LHCN-M2 (cell line): Measurements from ENCODE around the gene ARID1B. TPM values are rescaled to one million over a fixed set of nuclear protein-coding genes. Genes with fewer than 3 reads are reported as not detected.

Experiments used
- DNase-seq: peaks from one replicate; pipeline ENCODE4 v3.0.0-alpha.2; 2012; ENCODE audit warnings: low read depth
- total RNA-seq: library from RNA; depleted of rRNA; stranded (reverse); fragments of >200 nt; gene quantifications from 2 replicates; pipeline ENCODE4 v1.2.3, GENCODE V29; 2014

ARID1B gene
- total RNA-seq, 1 experiment from 2014 or later = 19.0 TPM

DNA sequence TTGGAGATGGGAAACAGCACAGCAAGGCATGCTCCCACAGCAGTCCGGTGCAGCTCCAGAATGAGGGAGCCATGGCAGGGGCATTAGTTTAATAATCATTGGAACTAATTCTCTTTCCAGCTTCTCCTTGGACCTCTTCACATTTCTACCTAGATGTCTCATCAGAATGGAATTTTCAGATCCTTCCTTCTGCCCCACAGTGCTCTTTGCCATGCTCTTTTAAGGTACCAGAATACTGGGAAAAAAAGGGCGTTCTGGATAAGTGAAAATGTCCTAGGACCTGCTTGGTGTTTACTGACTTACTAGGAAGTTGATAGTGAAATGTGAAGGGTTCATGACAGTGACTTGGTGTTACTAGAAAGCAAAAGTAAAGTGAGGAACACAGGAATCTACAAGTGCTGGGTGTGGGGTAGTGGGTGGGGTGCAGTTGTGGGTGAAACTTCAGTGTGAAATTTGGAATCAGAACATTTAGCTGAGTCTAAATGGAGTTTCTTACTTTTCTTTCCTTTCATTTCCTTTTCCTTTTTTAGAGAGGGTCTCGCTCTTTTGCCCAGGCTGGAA, 207.1 kb downstream of the ARID1B start:
- no peak for DNase-seq

DNA sequence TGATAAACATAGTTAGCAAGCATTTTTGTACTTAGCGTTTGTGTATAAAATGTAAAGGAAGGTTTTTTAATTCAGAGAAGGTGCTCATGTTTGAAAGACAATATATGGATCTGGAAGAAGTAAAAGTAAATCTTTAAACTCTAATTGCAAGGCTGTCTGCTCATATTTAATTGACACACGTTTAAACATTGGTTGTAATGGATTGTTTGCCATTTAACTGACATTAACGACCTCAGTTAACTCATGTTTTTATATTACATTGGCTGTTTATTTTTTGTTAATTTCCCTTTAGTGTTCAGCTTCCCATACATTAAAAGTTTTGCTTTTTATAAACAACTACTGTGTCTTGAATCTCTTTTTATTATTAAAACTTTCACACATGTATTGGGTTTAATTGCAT, 208.1 kb downstream of the ARID1B start:
- DNase-seq = no peak

DNA sequence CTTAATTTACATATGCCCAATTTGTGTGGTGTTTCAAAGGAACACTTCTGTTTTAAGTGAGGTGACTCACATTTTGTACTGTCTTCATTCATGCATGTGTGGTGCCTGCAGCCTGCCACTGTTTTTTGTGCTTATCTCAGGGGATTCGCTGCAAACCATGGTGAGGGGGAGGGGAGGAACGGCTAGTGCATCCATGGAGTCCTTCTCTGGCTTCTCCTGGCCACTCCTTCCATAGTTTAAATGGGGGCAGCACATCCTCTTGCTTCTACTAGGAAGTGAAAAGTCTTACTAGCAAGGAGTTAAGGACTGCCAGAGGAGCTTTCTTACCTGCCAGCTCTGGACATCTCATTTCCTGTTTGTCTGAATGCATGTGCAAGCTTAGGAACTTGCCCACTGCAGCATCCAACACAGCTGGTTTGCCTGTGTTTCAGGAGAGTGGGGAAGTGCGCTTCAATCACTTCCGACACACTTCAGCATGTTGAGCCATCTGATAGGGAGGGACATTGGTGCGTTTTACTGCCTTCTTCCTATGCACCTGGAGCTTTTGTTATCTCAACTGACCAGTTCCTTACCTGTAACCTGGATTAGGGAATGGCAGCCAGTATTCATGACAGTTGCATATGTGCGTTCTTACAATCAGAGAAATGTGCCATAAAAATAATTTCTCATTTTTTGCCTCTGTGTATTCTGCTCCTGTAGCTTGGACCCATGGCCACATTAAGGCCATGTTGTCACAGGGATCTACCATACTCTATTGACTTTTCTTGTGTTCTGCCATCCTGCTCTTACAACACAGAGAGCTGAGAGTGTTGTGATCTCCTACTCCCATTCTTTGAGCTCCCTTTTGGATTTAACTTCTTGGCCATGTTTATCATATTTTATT, 211.3 kb downstream of the ARID1B start:
- DNase-seq = peak; percentile 44

DNA sequence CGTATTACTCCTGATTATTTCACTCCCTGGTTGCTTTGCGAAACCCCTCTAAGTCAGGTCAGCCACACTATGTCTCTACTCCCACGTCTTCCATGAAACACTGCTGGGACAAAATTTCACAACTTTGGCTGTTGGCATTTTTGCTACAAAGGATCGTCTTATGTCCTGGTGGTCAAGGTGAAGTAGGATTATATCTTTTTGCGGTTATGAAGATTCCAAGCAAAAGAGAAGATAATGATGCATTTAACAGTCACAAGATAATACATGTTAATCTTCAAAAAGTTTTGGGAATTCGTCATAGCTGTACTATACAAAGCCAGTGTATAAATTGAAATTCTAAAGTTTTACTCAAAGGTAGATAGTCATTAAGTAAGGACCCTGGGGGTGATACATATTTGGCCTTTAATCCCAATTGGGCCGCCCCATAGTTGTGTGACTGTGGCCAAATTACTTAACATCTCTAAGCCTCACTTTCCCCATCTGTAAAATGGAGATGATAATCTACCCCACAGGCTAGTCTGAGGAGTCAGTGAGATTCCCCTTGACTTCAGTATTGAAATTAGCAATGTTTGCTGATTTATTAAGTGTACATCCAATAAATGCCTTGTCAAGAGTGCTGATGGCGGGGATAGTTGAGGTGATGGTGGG, 212.1 kb downstream of the ARID1B start:
- DNase-seq = no peak

DNA sequence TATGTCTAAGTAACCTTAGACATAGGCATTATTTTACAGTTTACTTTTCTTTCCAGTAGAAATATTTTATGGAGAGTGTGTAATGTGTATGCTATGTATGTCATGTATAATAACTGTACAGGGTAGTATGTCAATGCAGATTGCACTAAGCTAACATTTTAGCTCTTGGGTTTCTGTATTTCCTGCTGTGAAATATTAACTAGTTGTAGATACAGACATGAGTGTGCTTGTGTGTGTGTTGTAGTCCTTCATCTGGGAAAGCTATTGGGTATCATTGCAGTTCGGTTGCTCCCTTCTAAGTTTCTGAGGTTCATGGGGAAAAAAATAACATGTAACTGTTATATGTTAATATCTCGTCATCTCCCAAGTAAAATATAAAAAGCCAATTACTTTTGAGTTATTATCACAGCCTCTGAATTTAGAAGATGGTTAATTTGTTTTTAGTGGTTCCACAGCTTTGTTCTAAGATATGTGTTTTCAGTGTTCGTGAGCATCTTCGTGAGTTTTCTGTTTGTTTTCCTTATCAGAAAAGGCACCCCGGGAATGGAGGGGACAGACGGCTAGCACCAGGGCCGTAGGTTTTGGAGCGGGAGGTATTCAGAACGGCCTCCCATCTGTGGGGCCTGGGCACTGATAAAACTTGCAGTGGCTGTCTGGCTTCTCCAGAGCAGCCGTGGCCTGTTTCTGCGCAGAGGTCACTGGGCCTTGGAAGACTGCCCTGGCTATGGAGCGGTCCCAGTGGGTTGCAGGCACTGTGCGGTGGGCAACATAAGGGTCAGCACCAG, 215.0 kb downstream of the ARID1B start:
- no peak for DNase-seq

DNA sequence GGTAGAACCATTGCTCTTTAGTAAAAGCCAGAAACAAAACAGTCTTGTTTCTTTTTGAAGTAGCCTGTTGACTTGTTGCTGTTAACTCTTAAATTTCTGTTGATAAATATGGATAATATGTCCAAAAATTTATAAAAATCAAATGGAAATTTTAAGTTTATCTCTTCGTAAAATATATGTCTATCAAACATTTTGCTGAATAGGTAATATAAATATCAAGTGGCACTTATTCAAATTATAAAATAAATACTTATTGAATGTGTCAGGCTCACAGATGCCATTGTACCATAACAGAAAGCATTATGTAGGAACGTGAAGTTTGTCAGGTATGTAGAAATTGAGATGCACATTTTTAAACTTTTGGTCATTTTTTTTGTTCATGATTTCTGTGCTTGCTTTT, 216.5 kb downstream of the ARID1B start:
- no peak for DNase-seq

DNA sequence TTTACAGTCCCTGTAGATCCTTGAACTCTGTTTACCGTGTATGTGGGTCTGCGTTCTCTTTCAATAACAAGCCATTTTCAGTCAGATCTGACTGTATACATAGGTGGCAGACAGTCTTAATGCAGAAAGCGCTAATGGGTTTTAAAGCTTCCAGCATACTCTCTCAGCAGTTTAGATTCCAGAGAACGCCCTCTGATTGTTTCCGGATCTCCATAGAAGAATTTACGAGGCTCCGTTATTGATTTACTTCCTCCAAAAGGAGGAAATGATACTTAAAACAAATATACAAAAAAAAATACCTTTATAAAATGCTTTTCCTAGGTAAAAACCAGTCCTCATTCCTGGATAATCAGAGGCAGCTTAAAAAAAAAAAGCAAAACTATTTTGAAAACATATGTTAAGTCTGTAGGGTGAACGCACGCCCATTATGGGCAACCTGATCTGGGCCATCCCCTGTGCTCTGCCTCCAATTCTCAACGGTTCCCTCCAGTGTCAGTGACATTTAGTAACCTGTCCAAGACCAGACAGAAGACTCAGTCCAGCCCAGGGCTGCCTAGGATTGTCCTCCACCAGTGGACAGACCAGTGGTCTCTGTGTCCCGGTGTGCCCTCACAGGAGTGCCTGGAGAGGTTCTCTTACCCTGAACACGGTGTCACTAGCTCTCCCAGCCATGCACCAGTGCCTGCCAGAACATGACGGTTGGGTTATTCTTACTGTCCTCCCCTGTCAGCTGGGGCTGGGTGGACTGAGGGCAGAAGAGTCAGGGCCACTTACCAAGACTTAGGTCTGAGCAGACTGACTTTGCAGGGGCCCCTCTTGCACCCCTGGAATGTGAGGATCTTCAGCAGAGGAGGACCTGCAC, 217.3 kb downstream of the ARID1B start:
- DNase-seq = no peak

DNA sequence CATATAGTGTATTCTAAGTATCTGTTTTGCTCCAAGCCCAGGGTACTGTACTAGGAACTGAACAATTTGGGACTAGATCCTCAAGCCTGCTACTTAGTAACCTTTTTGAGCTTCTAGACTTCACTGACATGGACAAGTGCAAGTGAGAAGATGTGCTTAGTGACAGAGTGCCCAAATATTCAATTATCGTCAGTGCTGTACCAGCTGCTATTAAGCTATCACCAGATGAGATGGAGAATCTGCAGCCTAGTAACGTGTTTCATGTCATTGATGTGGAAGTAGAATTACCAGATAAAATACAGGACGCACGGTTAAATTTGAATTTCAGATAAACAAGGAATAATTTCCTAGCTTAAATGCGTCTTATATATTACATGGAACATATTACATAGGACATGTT, 218.3 kb downstream of the ARID1B start:
- no peak for DNase-seq

DNA sequence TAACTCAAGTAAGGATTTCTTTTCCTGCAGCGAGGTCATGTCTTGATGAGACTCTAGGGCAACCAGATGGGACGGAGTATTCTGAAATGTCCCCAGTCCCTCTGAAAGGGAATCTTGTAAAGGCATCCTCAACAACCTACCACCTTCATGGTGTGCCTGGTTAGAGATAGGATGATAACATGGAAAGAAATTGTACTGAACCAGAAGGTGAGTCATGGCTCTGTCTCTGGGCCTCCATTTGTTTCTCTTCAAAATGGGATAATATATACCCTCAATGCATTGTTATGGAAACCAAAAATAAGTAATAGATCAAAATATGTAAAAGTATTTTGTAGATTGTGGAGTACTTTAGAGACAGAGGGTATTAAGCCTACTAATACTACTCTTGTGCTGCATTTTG, 219.1 kb downstream of the ARID1B start:
- no peak for DNase-seq

DNA sequence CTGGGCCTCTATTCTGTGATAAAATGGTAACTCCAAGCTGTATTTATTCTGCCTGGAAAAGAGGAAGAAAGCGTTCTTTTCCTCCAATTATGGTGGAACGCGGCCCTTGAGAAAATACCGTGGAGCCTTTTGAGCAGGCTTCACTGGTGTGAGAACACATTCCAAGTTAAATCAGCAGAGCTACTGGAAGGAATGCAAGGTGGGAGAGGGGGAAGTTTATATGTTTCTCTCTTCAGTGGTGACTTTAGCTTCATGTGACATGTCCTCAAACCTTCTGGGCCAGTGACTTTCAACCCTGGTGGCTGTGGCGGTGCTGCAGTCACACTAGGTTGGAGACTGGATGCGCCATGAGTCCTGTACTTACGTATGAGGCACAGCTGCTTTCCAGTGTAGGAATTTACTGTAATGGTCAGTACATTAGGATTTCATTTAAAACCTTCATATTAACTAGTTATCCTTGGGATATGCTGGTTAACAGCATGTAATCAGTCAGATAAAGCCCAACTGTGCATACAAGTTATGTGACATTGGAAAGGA, 221.7 kb downstream of the ARID1B start:
- no peak for DNase-seq

DNA sequence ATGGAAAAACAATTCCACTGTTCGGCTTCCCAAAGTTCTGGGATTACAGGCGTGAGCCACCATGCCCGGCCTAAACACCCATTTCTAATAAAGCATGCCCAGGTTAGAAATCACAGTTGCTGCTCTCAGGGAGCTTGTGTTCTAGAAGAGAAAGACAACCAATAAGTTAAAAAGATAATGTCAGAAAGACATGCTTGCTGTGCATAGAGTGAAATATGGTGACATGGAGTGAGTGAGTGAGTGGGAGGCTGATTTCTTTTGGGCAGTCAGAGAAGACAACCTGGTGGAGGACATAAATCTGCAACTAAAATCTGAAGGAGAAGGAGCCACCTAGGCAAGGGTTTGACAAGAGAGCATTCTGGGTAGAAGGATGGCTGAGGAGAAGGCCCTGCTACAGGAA, 222.6 kb downstream of the ARID1B start:
- no peak for DNase-seq

DNA sequence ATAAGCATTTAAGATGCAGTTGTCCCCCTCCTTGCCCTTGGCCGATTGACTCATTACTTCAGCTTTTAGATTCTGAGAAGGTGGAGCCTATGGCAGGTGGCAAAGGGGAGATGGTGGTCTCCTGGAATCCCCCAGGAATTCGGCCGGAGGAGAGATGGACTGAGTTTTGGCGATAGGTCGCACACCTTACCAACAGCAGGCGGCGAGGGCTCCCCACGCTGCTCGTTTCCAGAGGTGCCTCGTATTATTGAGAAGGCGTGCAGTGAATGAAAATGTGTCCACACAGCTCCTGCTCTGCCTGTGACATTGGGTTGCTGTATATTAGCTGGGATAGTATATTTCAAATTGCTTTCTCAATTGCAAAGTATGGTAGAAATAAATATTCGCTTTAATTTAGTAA, 224.5 kb downstream of the ARID1B start:
- DNase-seq = no peak

DNA sequence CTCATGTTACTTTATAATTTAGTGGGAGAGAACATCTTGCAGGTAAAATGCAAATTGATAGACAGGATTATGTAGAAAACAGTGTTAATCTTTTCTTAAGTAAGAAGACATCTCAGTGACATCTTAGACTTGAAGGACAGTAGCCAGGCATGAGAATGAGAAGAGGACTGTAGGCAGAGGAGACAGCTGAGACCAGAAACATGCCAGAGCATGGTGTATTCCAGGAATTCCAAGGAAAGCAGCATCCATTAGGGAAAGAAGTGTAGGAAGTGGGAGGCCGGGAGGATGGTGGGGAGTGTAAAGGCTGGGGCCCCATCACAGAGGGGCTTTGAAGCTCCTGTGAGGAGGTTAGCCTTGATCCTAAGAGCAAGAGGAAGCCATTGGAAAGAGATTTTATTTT, 225.6 kb downstream of the ARID1B start:
- DNase-seq = no peak

DNA sequence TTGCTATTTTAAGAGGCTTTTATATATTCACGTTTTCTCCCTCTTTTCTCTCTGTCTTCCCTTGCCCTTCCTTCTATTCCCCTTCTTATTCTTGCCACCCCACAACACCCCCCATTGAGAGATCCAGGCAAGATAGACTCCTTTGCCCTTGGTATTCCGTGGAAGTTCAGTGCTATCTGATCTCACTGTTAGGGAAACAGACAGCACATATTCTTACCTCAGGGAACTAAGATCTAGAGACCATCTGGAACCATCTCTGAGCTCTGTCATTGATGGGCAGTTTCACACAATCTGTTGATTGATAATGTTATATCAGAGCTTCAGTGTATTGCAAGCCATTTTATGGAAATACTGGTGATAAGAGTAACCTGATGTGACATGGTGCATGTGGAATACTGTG, 228.8 kb downstream of the ARID1B start:
- no peak for DNase-seq

DNA sequence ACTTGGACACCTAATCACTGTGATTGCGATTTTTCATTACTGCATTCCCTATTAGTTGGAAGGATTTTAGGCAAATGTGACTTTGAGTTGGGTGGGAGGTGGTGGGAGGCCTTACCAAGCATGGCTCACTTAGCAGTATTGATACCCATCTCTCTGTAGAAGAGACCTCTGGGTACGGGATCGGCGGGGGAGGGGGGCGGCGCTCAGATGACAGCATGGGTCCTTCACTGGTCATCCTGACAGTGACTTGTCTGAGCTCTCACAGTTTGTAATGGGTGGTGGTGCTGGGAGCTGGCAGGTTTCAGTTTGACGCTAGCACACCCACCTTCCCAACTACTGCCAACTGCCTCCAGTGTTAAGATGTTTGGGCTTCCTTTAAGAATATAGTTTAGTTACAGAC, 231.4 kb downstream of the ARID1B start:
- DNase-seq = no peak

DNA sequence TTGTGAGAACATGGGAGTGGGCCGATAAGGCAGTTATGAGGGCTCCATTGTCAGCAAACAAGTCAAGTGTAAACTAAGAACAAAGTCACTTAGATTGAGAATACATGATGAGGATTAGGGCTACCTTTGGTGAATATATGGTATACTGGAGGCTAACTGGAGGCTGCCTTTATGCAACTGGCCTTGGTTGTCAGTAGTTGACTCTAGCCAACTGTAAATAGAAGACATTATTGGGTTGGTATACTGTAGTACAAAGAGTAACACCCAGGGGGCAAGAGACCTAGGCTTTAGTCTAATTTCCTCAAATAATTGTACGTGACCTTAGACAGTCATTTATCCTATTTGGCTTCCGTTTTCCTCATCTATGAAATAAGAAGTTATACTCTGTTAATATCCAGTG, 235.2 kb downstream of the ARID1B start:
- DNase-seq = no peak

DNA sequence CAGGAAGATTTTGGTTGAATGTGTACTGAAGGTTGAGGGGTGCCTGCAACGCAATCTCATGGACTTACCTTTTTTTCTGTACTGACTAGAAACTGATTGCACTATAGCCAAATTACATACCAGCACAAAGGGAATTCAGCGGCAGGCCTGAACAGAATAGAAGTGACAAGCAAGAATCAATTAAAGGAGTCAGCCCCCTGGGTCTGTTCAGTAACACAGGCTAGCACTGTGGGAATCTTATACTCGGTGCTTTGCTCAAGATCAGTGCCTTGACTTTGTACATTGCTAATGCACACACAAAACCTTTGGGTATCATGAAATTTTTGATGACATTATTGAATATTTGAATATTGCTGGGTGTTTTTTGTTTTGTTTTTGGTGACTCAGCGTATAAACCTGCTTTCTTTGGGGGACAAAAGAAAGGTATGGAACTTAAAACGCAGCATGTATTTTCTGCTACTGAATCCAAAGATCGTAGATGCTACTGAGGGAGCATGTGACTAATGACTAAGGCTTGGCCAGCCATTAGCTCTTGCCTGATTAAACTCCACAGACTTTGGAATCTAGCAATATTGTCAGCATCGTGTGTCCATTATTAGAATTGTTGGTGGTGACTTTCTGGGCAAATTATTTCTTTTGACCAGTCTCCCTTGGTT, 236.6 kb downstream of the ARID1B start:
- DNase-seq = no peak

DNA sequence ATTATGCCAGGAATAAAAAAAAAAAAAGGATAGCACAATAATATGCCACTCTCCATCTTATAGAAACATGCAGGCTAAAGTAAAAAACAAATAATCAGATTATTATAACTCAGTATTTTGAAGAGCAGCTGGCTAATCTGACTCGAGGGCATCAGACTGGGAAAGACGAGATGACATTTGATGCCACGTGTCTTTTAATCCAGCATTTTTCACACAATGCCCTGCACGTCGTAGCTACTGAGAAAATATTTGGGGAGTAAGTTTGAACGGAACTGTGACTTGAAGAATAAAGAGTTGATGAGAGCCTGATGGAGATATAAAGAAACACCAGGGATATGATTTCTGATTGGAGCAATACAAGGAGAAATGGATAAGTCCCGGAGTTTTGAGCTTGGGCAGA, 237.7 kb downstream of the ARID1B start:
- no peak for DNase-seq

DNA sequence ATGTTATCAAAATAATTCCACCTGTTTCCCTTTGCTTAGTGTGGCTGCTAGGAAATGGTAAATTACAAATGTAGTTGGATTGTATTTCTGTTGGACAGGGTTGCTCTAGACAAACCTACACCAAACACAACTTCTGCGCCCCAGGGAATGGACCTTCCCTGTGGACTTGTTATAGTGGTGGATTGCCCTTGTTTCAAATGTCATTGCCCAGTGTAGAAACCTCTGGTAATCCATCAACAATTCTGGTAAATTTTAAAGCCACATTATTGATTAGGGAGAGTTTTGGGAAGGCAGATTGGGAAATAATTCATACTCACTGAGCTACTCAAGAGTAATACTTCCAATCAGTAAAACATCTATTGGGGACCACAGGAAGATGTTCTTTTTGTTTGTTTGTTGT, 239.8 kb downstream of the ARID1B start:
- no peak for DNase-seq

DNA sequence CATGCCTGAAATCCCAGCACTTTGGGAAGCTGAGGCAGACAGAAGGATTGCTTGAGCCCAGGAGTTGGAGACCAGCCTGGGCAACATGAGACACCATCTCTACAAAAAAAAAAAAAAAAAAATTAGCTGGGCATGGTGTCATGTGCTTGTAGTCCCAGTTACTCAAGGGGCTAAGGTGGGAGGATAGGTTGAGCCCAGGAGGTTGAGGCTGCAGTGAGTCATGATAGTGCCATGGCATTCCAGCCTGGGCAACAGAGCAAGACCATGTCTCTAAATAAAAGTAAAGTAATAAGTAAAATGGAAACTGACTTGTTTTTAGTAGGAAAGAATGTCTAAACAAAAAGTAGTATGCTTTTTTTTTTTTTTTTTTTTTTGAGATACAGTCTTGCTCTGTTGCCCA, 240.7 kb downstream of the ARID1B start:
- no peak for DNase-seq
